Kidney epithelial cell (primary cell): ENCODE measurements around the gene DDX18. TPM values are rescaled to one million over a fixed set of nuclear protein-coding genes. Genes with fewer than 3 reads are reported as not detected.
"Not testable (repeated sequence)": the region's sequence is repeated elsewhere in the genome, so short reads cannot be mapped to it uniquely, and the experiment has no call there.

Experiments
- DNase-seq: peaks from one replicate; pipeline ENCODE4 v3.0.0-alpha.2; 2010; ENCODE audit warnings: low read depth
- H3K27me3 ChIP-seq: 2 replicates; pipeline ENCODE4 v1.6.0; 2011; ENCODE audit warnings: low read length; ENCODE audit not compliant: control insufficient read depth, insufficient read depth
- H3K36me3 ChIP-seq: 2 replicates; pipeline ENCODE4 v1.5.1; 2011; ENCODE audit warnings: low read length; ENCODE audit not compliant: control insufficient read depth, insufficient read depth
- H3K4me3 ChIP-seq: 2 replicates; pipeline ENCODE4 v1.5.1; 2011; ENCODE audit warnings: low read depth, mild to moderate bottlenecking, control low read depth, low read length
- total RNA-seq: library from RNA; depleted of rRNA; stranded (reverse); fragments of >200 nt; gene quantifications from 2 replicates; pipeline ENCODE4 v1.2.3, GENCODE V29; 2015
- TF ChIP-seq, protein P1 (sequence below): IDR thresholded peaks from 2 replicates; pipeline ENCODE4 v1.5.1; 2011; ENCODE audit warnings: mild to moderate bottlenecking, moderate library complexity, low read length, control low read depth, inconsistent platforms; ENCODE audit not compliant: insufficient read depth, poor library complexity, severe bottlenecking

Gene DDX18
- total RNA-seq, 1 donor from 2014 or later: 77.3 TPM

DNA sequence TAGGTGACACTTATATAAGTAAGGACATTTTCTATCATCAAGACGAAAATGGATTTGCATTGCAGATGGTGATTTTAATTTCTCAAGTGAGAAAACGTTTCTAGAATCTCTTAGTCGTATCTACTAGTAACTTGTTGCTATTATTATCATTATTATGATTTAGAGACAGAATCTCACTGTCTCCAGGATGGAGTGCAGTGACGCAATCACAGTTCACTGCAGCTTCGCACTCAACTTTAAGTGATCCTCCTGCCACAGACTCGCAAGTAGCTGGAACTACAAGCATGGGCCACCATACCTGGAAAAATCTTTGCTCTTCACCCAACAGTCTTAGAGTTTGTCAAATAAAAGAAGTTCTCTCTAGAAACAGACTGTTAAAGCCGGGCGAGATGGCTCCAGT, 37.6 kb upstream of the DDX18 start:
- Histone ChIP-seq H3K36me3 (no peaks in the 10 kb centered on the region), H3K4me3 (no peak overlapping the region), H3K27me3 (no peaks in the 10 kb centered on the region)
- TF ChIP-seq, protein P1, sequence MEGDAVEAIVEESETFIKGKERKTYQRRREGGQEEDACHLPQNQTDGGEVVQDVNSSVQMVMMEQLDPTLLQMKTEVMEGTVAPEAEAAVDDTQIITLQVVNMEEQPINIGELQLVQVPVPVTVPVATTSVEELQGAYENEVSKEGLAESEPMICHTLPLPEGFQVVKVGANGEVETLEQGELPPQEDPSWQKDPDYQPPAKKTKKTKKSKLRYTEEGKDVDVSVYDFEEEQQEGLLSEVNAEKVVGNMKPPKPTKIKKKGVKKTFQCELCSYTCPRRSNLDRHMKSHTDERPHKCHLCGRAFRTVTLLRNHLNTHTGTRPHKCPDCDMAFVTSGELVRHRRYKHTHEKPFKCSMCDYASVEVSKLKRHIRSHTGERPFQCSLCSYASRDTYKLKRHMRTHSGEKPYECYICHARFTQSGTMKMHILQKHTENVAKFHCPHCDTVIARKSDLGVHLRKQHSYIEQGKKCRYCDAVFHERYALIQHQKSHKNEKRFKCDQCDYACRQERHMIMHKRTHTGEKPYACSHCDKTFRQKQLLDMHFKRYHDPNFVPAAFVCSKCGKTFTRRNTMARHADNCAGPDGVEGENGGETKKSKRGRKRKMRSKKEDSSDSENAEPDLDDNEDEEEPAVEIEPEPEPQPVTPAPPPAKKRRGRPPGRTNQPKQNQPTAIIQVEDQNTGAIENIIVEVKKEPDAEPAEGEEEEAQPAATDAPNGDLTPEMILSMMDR: no peak
- DNase-seq: no peak

DNA sequence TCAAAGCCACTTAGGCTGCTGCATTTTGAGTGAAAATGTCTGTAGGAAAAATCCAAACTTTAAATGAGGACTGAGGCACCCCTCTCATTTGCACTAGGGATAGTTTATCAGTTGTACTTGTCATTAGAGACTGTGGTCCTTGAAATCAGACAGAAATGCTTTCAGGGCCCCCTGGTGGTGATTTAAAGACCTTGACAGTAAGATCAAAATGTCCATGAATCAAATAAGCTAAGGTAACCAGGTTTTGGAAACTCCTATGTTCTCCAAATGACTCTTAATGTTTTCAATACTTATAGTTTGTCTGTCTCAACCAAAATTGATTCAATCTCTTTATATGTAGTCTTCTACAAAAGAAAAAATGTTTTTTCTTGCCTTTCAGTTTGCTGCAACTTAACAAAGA, 28.8 kb upstream of the DDX18 start:
- no peaks in the 10 kb centered on the region for H3K27me3 ChIP-seq
- TF ChIP-seq, protein P1: peak; percentile 68
- H3K36me3 ChIP-seq: no peaks in the 10 kb centered on the region
- DNase-seq: no peak
- no peak overlapping the region for H3K4me3 ChIP-seq

DNA sequence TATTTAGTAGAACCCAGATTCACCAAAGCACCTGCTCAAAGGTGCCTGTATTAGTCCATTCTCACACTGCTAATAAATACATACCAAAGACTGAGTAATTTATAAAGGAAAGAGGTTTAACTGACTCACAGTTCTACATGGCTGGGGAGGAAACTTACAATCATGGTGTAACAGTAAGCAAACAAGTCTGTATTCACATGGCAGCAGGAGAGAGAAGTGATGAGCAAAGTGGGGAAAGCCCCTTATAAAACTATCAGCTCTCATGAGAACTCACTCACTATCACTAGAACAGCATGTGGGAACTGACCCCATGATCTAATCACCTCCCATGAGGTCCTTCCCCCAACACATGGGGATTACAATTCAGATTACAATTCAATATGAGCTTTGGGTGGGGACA, 28.0 kb upstream of the DDX18 start:
- H3K36me3 ChIP-seq: no peaks in the 10 kb centered on the region
- H3K4me3 ChIP-seq: no peak overlapping the region
- DNase-seq: no peak
- TF ChIP-seq, protein P1: no peak
- no peaks in the 10 kb centered on the region for H3K27me3 ChIP-seq

DNA sequence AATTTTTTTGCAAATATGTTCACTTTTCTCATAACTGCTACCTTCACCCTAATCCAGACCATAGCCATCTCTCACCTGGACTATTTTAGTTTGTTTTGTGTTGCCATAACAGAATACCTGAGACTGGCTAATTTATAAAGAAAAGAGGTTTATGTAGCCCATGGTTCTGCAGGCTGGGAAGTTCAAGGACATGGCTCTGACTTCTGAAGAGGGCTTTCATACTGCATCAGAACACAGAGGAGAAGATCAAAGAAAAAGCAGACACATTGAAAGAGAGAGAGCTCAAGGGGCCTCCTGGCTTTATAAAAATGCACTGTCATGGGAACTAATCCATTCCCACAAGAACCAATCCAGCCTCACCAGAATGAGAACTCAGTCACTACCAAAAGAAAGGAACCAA, 25.0 kb upstream of the DDX18 start:
- TF ChIP-seq, protein P1: no peak
- no peak for DNase-seq
- no peak overlapping the region for H3K4me3 ChIP-seq
- no peaks in the 10 kb centered on the region for H3K36me3 ChIP-seq
- no peaks in the 10 kb centered on the region for H3K27me3 ChIP-seq

DNA sequence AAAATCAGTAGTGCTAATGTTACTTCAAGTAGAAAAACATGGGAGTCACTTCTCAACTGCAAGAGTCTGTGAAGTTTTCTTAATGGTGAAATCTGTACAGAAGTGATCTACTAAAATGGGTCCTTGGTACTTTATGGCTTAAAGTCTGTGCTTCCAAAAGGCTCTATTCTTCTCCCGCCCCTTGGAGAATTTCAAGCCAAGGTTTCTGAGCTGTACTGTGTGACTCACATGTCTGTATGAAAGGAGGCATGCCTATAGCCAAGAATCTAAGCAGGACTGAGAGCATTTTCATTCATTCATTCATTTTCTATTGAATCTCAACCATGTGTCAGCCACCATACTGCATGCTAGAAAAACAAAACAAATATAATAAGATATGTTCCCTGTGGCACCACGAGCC, 19.8 kb upstream of the DDX18 start:
- no peaks in the 10 kb centered on the region for H3K36me3 ChIP-seq
- DNase-seq: no peak
- TF ChIP-seq, protein P1: no peak
- no peaks in the 10 kb centered on the region for H3K27me3 ChIP-seq
- H3K4me3 ChIP-seq: no peak overlapping the region

DNA sequence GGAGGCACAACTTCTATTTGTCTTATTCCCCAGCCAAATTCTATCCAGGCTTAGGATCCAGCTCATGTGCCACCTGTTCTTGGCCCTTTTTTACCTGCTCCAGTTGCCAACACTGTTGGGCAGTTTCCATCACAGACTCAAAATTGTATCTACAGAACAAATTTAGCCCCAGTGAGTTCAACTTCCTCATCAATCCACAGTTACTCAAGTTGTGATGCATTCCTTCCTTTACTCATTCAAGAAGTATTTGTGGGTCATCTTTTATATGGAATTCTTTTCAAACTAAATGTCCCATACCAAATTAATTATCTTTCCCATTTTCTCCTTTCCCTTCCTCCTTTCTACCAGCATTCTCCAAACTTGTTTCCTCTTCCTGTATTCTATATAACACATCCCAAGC, 12.7 kb upstream of the DDX18 start:
- TF ChIP-seq, protein P1: no peak
- DNase-seq: no peak
- H3K4me3 ChIP-seq: no peak overlapping the region
- H3K36me3 ChIP-seq: no peaks in the 10 kb centered on the region
- H3K27me3 ChIP-seq: no peaks in the 10 kb centered on the region

DNA sequence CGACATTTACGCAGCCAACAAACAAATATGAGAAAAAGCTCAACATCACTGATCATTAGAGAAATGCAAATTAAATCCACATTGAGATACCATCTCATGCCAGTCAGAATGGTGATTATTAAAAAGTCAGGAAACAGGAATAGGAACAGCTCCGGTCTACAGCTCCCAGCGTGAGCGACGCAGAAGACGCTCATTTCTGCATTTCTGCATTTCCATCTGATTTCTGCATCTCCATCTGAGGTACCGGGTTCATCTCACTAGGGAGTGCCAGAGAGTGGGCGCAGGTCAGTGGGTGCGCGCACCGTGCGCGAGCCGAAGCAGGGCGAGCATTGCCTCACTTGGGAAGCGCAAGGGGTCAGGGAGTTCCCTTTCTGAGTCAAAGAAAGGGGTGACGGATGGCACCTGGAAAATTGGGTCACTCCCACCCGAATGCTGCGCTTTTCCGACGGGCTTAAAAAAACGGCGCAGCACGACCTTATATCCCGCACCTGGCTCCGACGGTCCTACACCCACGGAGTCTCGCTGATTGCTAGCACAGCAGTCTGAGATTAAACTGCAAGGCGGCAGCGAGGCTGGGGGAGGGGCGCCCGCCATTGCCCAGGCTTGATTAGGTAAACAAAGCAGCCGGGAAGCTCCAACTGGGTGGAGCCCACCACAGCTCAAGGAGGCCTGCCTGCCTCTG, 10.7 kb upstream of the DDX18 start:
- not testable (repeated sequence) for H3K27me3 ChIP-seq, H3K36me3 ChIP-seq, DNase-seq
- H3K4me3 ChIP-seq: peak overlapping the region; percentile 25
